Measurements from ENCODE around the gene AGAP1. TPM values are rescaled to one million over a fixed set of nuclear protein-coding genes. Genes with fewer than 3 reads are reported as not detected.

The AGAP1 gene
- 10 to 100 TPM in 3 of 4 donors, 1 to 10 TPM in 1; 5.3 to 30.6 (median 19.2) TPM for total RNA-seq

GRCh38 chr2:235493775-235494715, at the start of gene AGAP1:
Gene AGAP1, plus strand, starts transcription at chr2:235494043.
- DNase-seq = peak; percentile 87
- H3K4me3 ChIP-seq = peak within 1 kb of the TSS; percentile 43 to 77
- H3K4me1 ChIP-seq = peaks cover 0 to 19% of the 10 kb centered on the region in 2 donors
- peak within 1 kb of the TSS; percentile 71 to 80 for H3K27ac ChIP-seq
- TF ChIP-seq POLR2A (IDR thresholded peaks at IDR 0.05) (peak in 1 of 2 donors; percentile 53), CTCF (IDR thresholded peaks at IDR 0.05) (no peak)
- H3K9me3 ChIP-seq = no peaks in the 10 kb centered on the region
- no peaks in the 10 kb centered on the region for H3K36me3 ChIP-seq
- no peaks in the 10 kb centered on the region for H3K27me3 ChIP-seq
- intact Hi-C loops (cut with DNase I; ENCODE audit: low total_unique reads) = no loop called here

- no peaks in the 10 kb centered on the region for H3K27me3 ChIP-seq
- no peaks in the 10 kb centered on the region for H3K9me3 ChIP-seq
- no peaks in the 10 kb centered on the region for H3K4me1 ChIP-seq
- DNase-seq = no peak
- H3K4me3 ChIP-seq = no peak overlapping the region
- no peaks in the 10 kb centered on the region for H3K36me3 ChIP-seq
- TF ChIP-seq CTCF (IDR thresholded peaks at IDR 0.05) (no peak), POLR2A (IDR thresholded peaks at IDR 0.05) (no peak)
- intact Hi-C loops (cut with DNase I; ENCODE audit: low total_unique reads) = no loop called here
- H3K27ac ChIP-seq = no peak overlapping the region
Observed at GRCh38 chr2:235444101-235444597, 49.7 kb upstream of the AGAP1 start.

- no peak for DNase-seq
- Histone ChIP-seq H3K27ac (no peak overlapping the region), H3K4me1 (no peaks in the 10 kb centered on the region), H3K36me3 (no peaks in the 10 kb centered on the region), H3K4me3 (no peak overlapping the region), H3K27me3 (no peaks in the 10 kb centered on the region), H3K9me3 (no peaks in the 10 kb centered on the region)
- no peak for TF ChIP-seq CTCF (IDR thresholded peaks at IDR 0.05)
- no peak for TF ChIP-seq POLR2A (IDR thresholded peaks at IDR 0.05)
- intact Hi-C loops (cut with DNase I; ENCODE audit: low total_unique reads) = no loop called here
Observed at GRCh38 chr2:235445116-235445515, 48.7 kb upstream of the AGAP1 start.

GRCh38 chr2:235446082-235446481, 47.8 kb upstream of the AGAP1 start:
- no peak overlapping the region for H3K4me3 ChIP-seq
- no peaks in the 10 kb centered on the region for H3K27me3 ChIP-seq
- intact Hi-C loops (cut with DNase I; ENCODE audit: low total_unique reads) = no loop called here
- H3K4me1 ChIP-seq = no peaks in the 10 kb centered on the region
- H3K36me3 ChIP-seq = no peaks in the 10 kb centered on the region
- no peak for DNase-seq
- H3K27ac ChIP-seq = no peak overlapping the region
- TF ChIP-seq CTCF (IDR thresholded peaks at IDR 0.05) (no peak), POLR2A (IDR thresholded peaks at IDR 0.05) (no peak)
- H3K9me3 ChIP-seq = no peaks in the 10 kb centered on the region

- Histone ChIP-seq H3K36me3 (no peaks in the 10 kb centered on the region), H3K27me3 (no peaks in the 10 kb centered on the region), H3K27ac (no peak overlapping the region), H3K4me3 (no peak overlapping the region), H3K4me1 (no peaks in the 10 kb centered on the region), H3K9me3 (no peaks in the 10 kb centered on the region)
- TF ChIP-seq POLR2A (IDR thresholded peaks at IDR 0.05) (no peak), CTCF (IDR thresholded peaks at IDR 0.05) (no peak)
- DNase-seq = no peak
- intact Hi-C loops (cut with DNase I; ENCODE audit: low total_unique reads) = no loop called here
Observed at GRCh38 chr2:235447210-235447609, 46.6 kb upstream of the AGAP1 start.

Measured in uterus (tissue), 4 donors.